Measurements from ENCODE around the gene SH3PXD2A. TPM values are rescaled to one million over a fixed set of nuclear protein-coding genes. Genes with fewer than 3 reads are reported as not detected.

The SH3PXD2A gene
- total and polyA plus RNA-seq, 5 experiments from 2014 or later = 0.09 to 22.4 (median 0.50) TPM

DNA sequence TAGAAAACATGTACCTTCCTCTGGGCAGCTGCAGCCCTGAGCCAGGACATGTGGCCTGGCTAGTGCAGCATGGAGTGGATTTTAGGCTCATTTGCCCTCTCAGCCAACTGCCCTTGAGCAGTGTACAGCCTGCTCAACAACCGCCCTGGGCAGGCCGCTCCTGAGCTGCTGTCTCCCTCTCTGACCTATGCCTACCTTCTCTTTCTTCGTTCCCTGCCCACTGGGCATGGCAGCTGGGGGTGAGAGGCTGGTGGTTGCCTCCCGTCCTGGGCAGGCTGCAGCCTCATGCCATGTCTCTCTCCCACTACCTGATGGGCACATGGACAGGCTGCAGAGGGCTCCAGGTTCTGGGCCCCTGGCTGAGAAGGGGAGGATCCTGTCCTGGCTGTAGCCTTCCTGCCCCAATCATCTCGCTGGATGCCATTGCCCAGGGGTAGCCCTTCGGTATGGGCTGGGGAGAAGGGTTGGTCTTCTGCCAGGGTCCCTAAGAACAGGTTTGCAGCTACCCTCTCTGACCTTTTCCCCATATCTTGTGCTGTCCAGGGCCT lies 264.6 kb downstream of the SH3PXD2A start:
- ATAC-seq = no peak
- POLR2A ChIA-PET = interaction anchor here (0.8 kb wide), 1 partner anchor 20 kb away, joined by 3 read pairs; no protein-coding TSS in a partner anchor
- Mint-ChIP-seq H3K4me1 (peaks cover 0 to 2% (median 0%) of the 10 kb centered on the region in 4 donors), H3K36me3 (no peaks in the 10 kb centered on the region), H3K27ac (no peak overlapping the region), H3K27me3 (no peaks in the 10 kb centered on the region), H3K4me3 (no peak overlapping the region), H3K9me3 (peaks cover 0 to 2% (median 0%) of the 10 kb centered on the region in 9 donors)
- no peak for DNase-seq

DNA sequence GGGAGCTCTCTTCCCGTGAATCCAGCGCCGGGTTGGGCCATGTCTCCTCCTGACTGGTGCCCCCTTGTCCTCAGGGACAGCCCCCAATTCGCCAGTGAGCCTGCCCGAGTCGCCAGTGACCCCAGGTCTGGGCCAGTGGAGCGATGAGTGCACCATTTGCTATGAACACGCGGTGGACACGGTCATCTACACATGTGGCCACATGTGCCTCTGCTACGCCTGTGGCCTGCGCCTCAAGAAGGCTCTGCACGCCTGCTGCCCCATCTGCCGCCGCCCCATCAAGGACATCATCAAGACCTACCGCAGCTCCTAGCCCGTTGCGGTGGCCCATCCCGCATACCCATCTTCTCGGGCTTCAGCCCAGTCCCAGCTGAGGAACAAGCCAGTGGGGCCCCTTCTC lies 265.3 kb downstream of the SH3PXD2A start:
- peaks cover 0 to 2% (median 0%) of the 10 kb centered on the region in 9 donors for H3K9me3 Mint-ChIP-seq
- no peak overlapping the region for H3K4me3 Mint-ChIP-seq
- no peak overlapping the region for H3K27ac Mint-ChIP-seq
- H3K4me1 Mint-ChIP-seq = peaks cover 0 to 8% (median 0%) of the 10 kb centered on the region in 4 donors
- ATAC-seq = no peak
- no peak for DNase-seq
- POLR2A ChIA-PET = interaction anchor here (0.6 kb wide), 1 partner anchor 16 kb away, joined by 4 read pairs; no protein-coding TSS in a partner anchor
- no peaks in the 10 kb centered on the region for H3K36me3 Mint-ChIP-seq
- H3K27me3 Mint-ChIP-seq = no peaks in the 10 kb centered on the region

DNA sequence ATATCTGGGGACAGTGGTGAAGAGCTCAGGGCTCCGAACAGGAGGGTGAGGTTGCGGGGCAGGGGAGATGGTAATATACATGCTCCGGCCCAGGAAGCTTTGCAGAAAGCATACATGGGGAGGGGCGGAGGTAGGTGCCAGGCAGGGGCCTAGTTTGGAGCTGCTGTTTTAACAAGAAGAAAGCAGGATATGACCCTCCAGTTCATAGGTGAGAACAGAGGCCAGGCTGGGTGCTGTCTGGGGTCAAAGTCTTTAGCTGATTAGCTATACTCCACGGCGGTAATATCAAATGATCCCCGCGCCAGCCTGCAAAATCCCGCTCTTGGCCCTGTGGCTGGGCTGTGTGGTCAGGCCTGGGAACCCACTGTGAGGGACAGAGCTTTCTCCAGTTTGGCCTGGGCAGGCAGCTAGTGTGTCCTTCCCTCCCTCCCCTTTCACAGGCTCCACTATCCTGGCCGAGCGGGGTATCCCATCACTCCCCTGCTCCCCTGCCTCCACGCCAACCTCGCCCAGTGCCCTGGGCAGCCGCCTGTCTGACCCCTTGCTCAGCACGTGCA lies 266.2 kb downstream of the SH3PXD2A start:
- Mint-ChIP-seq H3K4me3 (no peak overlapping the region), H3K4me1 (peaks cover 0 to 9% (median under 1%) of the 10 kb centered on the region in 4 donors), H3K27ac (peak overlapping the region in 4 of 10 donors; percentile 36 to 84 (median 59)), H3K27me3 (no peaks in the 10 kb centered on the region), H3K36me3 (no peaks in the 10 kb centered on the region), H3K9me3 (peaks cover 0 to 2% (median 0%) of the 10 kb centered on the region in 9 donors)
- POLR2A ChIA-PET = interaction anchor here (0.7 kb wide), 1 partner anchor 17 kb away, joined by 3 read pairs; no protein-coding TSS in a partner anchor
- no peak for ATAC-seq
- no peak for DNase-seq

DNA sequence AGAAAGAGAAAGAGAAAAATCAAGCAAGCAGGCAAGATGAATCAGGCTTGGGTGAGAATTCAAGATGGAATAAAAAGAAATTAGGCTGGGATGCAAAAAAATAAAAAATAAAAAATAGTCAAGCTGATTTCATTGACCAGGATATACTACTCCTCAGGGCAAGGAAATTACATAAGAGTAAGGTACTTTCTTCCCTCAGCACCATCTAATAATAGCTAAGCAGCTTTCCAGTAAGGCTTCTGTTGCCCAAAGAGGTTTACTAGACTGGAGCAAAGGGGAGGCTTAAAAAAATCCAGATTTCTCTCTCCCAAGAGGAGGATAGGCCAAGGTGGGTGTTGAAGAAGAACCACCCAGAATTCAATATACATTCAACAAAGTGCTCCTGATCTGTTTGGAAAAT lies 268.3 kb downstream of the SH3PXD2A start:
- Mint-ChIP-seq H3K27ac (no peak overlapping the region), H3K9me3 (peaks cover 0 to 2% (median 0%) of the 10 kb centered on the region in 9 donors), H3K27me3 (no peaks in the 10 kb centered on the region), H3K4me1 (peaks cover 2 to 23% (median 10%) of the 10 kb centered on the region in 4 donors), H3K36me3 (no peaks in the 10 kb centered on the region), H3K4me3 (no peak overlapping the region)
- POLR2A ChIA-PET = no interaction called here
- DNase-seq (no peak), ATAC-seq (no peak)

DNA sequence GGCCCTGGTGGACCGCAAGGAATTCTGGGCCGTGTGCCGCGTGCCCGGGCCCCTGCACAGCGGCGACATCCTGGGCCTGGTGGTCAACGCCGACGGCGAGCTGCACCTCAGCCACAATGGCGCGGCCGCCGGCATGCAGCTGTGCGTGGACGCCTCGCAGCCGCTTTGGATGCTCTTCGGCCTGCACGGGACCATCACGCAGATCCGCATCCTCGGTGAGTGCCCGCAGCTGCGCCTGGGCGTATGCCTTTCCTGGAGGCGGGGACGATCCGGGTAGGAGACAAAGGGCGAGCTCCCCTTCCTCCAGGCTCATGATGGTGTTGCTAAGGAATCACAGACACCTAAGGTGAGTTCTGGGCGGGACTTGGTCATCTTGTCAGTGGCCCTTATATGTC lies 270.4 kb downstream of the SH3PXD2A start:
- POLR2A ChIA-PET = interaction anchor here (0.5 to 1.7 kb wide), 9 partner anchors 8 to 536 kb away, joined by 3 to 18 read pairs (median 3); partner anchors contain the start of genes SFR1 and SLK
- DNase-seq (peak in 1 of 10 donors; percentile 31), ATAC-seq (no peak)
- Mint-ChIP-seq H3K4me1 (peaks cover 2 to 23% (median 10%) of the 10 kb centered on the region in 4 donors), H3K9me3 (peaks cover 0 to 2% (median 0%) of the 10 kb centered on the region in 9 donors), H3K36me3 (no peaks in the 10 kb centered on the region), H3K4me3 (peak overlapping the region; percentile 59 to 93 (median 69)), H3K27me3 (peaks cover 0 to 2% (median 0%) of the 10 kb centered on the region in 5 donors), H3K27ac (peak overlapping the region in 7 of 10 donors; percentile 21 to 89 (median 68))

DNA sequence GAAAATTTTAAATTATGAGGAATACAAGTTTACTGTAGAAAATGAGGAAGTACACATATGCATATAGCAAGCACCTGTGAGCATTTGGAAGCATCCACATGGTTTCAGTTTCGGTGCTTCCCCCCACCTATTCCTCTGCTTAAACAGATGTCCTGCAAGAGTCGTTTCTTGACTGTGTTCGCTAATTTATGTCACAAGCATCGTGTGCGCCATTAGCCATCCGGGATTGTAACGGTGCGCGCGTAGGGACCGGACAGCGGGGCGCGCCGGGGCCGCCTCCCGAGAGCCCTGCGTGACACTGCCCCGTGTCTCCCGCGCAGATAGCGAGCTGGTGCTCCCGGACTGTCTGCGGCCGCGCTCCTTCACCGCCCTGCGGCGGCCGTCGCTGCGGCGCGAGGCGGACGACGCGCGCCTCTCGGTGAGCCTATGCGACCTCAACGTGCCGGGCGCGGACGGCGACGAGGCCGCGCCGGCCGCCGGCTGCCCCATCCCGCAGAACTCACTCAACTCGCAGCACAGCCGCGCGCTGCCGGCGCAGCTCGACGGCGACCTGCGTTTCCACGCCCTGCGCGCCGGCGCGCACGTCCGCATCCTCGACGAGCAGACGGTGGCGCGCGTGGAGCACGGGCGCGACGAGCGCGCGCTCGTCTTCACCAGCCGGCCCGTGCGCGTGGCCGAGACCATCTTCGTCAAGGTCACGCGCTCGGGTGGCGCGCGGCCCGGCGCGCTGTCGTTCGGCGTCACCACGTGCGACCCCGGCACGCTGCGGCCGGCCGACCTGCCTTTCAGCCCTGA lies 271.0 kb downstream of the SH3PXD2A start:
- peaks cover 0 to 2% (median 0%) of the 10 kb centered on the region in 9 donors for H3K9me3 Mint-ChIP-seq

DNA sequence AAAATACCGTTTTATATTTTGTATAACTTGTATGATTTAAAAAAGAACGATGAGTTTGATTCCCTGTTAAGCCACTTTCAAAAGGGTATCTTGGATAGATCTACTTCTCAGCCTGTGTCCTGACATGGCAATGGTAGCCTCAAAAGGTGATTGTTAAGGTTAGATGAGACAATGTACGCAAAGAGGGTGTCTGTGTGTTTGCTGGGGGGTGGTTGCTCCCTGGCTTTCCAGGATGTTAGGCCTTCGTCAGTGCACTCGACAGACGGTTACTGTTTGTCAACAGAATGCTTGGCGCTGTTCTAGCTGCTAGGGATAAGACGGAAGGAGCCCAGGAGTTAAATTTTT lies 271.5 kb downstream of the SH3PXD2A start:
- H3K36me3 Mint-ChIP-seq = no peaks in the 10 kb centered on the region
- peak in 4 of 10 donors; percentile 21 to 72 (median 38) for DNase-seq
- H3K27me3 Mint-ChIP-seq = peaks cover 0 to 2% (median 0%) of the 10 kb centered on the region in 5 donors
- POLR2A ChIA-PET = interaction anchor here (0.8 to 1.7 kb wide), 9 partner anchors 8 to 537 kb away, joined by 3 to 18 read pairs (median 4); partner anchors contain the start of gene SFR1
- peaks cover 2 to 23% (median 10%) of the 10 kb centered on the region in 4 donors for H3K4me1 Mint-ChIP-seq
- H3K4me3 Mint-ChIP-seq = peak overlapping the region; percentile 85 to 98 (median 92)
- peak; percentile 21 to 47 for ATAC-seq
- peak overlapping the region; percentile 83 to 98 (median 96) for H3K27ac Mint-ChIP-seq
- peaks cover 0 to 2% (median 0%) of the 10 kb centered on the region in 9 donors for H3K9me3 Mint-ChIP-seq

More for the DNA sequence above, 271.0 kb downstream of the SH3PXD2A start:
- POLR2A ChIA-PET = interaction anchor here (0.5 to 1.7 kb wide), 13 partner anchors 8 to 536 kb away, joined by 3 to 18 read pairs (median 3); partner anchors contain the start of genes SFR1 and SLK
- DNase-seq = peak; percentile 50 to 87 (median 62)
- peak; percentile 74 to 78 for ATAC-seq
- H3K36me3 Mint-ChIP-seq = no peaks in the 10 kb centered on the region
- peaks cover 2 to 23% (median 10%) of the 10 kb centered on the region in 4 donors for H3K4me1 Mint-ChIP-seq
- H3K27ac Mint-ChIP-seq = peak overlapping the region; percentile 83 to 98 (median 96)
- peaks cover 0 to 2% (median 0%) of the 10 kb centered on the region in 5 donors for H3K27me3 Mint-ChIP-seq
- H3K4me3 Mint-ChIP-seq = peak overlapping the region; percentile 85 to 98 (median 92)

DNA sequence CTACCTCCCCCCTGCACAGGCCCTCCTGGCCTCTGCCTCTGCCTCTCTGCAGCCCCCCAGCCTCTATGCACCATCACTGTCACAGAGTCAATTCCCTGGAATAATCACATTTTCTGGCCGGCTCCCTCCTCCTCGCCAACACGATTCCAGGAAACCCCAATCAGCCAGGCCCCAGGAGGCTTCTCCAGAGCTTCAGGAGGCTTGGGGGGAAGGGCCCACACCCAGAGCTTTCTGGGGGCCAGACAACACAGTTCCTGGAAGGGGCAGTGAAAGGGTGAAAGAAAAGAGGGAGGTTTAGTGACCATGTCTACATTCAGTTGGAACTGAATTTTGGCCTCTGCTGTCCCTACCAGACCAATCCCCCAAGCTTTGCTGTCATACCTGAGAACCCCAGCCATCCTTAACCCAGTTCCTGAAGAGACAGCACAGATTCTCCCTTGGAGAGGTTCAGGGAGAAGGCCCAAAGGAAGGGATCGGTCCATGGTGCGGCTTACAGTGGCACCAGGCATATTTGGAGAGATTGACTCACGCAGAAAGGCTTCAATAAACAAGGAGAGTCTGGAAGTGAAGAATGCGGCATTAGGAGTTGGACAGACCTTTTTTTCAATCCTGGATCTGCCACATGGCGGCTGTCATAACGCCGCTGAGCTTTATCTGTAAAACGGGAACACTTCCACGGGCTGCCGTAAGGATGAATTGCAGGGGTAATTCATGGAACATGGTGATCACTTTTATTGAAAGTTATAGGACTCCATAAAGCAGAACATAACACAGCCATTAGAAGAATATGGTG lies 272.8 kb downstream of the SH3PXD2A start:
- Mint-ChIP-seq H3K4me3 (peak overlapping the region in 9 of 10 donors; percentile 1 to 97 (median 31)), H3K27ac (peak overlapping the region in 6 of 10 donors; percentile 9 to 76 (median 25)), H3K36me3 (no peaks in the 10 kb centered on the region), H3K9me3 (peaks cover 0 to 2% (median 0%) of the 10 kb centered on the region in 9 donors), H3K4me1 (peaks cover 2 to 23% (median 10%) of the 10 kb centered on the region in 4 donors), H3K27me3 (peaks cover 0 to 2% (median 0%) of the 10 kb centered on the region in 5 donors)
- DNase-seq = no peak
- no peak for ATAC-seq
- POLR2A ChIA-PET = interaction anchor here (1.3 kb wide), 1 partner anchor 28 kb away, joined by 3 read pairs; no protein-coding TSS in a partner anchor

DNA sequence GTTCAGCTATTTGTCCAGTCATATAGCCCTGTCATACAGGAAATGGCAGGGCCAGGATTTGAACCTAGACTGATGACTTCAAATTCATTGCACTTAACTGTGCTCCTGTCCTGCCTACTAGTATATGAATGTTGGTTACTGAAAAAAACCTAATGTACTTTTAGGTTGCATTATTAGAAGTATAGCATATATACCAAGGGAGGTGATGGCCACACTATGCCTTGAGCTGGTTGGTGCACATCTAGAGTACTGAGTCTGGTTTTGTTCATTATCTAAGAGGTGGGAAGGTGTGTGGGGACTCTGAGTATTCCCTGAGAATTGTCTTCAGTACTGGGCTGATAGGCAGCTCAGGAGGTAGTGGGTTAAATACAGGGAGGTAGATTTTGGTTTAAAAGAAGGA lies 273.9 kb downstream of the SH3PXD2A start:
- ATAC-seq = no peak
- Mint-ChIP-seq H3K27me3 (peaks cover 0 to 2% (median 0%) of the 10 kb centered on the region in 5 donors), H3K27ac (peak overlapping the region in 1 of 10 donors; percentile 25), H3K4me3 (peak overlapping the region in 2 of 10 donors; percentile 44 to 45), H3K9me3 (peaks cover 0 to 2% (median 0%) of the 10 kb centered on the region in 9 donors), H3K4me1 (peaks cover 2 to 23% (median 10%) of the 10 kb centered on the region in 4 donors), H3K36me3 (no peaks in the 10 kb centered on the region)
- no peak for DNase-seq
- POLR2A ChIA-PET = interaction anchor here (0.6 kb wide), 1 partner anchor 1785 kb away, joined by 3 read pairs; no protein-coding TSS in a partner anchor

DNA sequence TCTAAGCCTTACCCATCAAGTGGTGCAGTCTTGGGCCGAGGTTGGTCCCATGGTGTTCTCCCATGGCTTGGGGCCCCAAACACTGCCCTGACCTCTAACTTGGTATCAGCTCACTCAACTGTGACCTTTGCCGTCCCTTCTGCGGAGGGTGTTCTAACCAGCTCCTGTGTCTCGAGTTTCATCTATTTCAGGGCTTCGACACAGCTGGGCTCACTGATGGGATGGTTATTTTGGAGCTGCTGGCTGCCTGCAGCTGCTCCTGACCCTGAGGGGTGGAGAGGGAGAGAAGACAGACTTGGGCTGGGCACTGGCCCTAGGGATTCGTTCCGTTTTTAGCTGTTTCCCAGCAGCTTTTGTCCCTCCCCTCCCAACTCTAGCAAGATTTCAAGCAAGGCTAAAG lies 274.9 kb downstream of the SH3PXD2A start:
- Mint-ChIP-seq H3K27me3 (peaks cover 0 to 5% (median 0%) of the 10 kb centered on the region in 5 donors), H3K36me3 (no peaks in the 10 kb centered on the region), H3K4me3 (no peak overlapping the region), H3K4me1 (peaks cover 2 to 19% (median 10%) of the 10 kb centered on the region in 4 donors), H3K27ac (no peak overlapping the region), H3K9me3 (no peaks in the 10 kb centered on the region)
- POLR2A ChIA-PET = no interaction called here
- DNase-seq (no peak), ATAC-seq (no peak)

DNA sequence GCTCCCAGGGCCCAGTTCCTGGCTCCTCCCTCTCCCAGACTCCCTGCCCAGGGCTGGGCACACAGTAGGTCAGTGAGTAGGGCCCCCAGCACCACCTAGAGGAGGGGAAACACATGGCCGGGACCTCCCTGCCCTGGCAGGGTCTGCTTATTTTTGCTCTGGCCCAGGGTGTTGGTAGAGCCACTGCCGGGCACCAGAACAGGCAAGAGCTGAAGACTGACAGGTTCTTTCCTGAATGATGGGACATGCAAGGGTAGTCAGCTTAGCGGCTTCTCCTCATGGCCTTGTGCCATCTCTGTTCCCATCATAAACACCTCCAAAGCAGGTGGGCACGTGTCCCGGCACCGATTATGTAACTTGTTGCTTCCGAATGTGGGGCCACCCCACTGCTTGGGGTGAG lies 275.4 kb downstream of the SH3PXD2A start:
- Mint-ChIP-seq H3K36me3 (no peaks in the 10 kb centered on the region), H3K9me3 (no peaks in the 10 kb centered on the region), H3K27ac (no peak overlapping the region), H3K4me3 (no peak overlapping the region), H3K4me1 (peaks cover 2 to 15% (median 10%) of the 10 kb centered on the region in 4 donors), H3K27me3 (peaks cover 0 to 5% (median 0%) of the 10 kb centered on the region in 5 donors)
- no peak for ATAC-seq
- DNase-seq = no peak
- POLR2A ChIA-PET = no interaction called here

All from naive thymus-derived CD8-positive, alpha-beta T cell (primary cell).